IMR-90 (cell line): Measurements from ENCODE around the gene VSTM5. TPM values are rescaled to one million over a fixed set of nuclear protein-coding genes. Genes with fewer than 3 reads are reported as not detected.

ENCODE experiments used
- ATAC-seq: fragments of 200-7000 bp; cut with Tn5 transposase; 2 replicates; pipeline ENCODE4 v1.9.1; 2020; ENCODE audit warnings: low read depth, mild to moderate bottlenecking, moderate library complexity
- BruUV-seq: library from RNA; stranded (reverse); fragments of 400-500 nt; replicated peaks from 2 replicates; lab custom pipeline; 2021; lab: Mats Ljungman, UMichigan
- CTCF ChIA-PET: fragments of 300-600 bp; formaldehyde crosslinking; extraction: SDS; loops from one replicate; lab custom pipeline; 2021; ENCODE audit warnings: antibody characterized with exemption; lab: Yijun Ruan, JAX
- POLR2A ChIA-PET: fragments of 300-600 bp; sonication (Branson Sonifier 250); formaldehyde crosslinking; loops from one replicate; lab custom pipeline; 2022; ENCODE audit warnings: antibody characterized with exemption; ENCODE audit not compliant: unreplicated experiment; lab: Charles Lee
- DNase-seq: peaks from one replicate; pipeline ENCODE4 v3.0.0; 2013
- H2AFZ ChIP-seq: replicated peaks from 2 replicates; pipeline ENCODE3; 2013; ENCODE audit warnings: low read length, mild to moderate bottlenecking; ENCODE audit not compliant: poor library complexity
- H2AK5ac ChIP-seq: 2 replicates; pipeline ENCODE4 v1.6.1; 2013; ENCODE audit warnings: low read depth, low read length, inconsistent platforms
- H2AK9ac ChIP-seq: replicated peaks from 2 replicates; pipeline ENCODE3; 2013; ENCODE audit warnings: mild to moderate bottlenecking, low read depth, low read length, moderate library complexity; ENCODE audit not compliant: poor library complexity
- H2BK120ac ChIP-seq: 2 replicates; pipeline ENCODE4 v1.6.1; 2013; ENCODE audit warnings: low read depth, low read length, inconsistent platforms
- H2BK15ac ChIP-seq: 3 replicates; pipeline ENCODE4 v1.6.1; 2013; ENCODE audit warnings: low read depth, low read length, inconsistent platforms
- H2BK20ac ChIP-seq: 2 replicates; pipeline ENCODE4 v1.6.1; 2013; ENCODE audit warnings: low read depth, mild to moderate bottlenecking, inconsistent platforms, low read length, moderate library complexity
- H2BK5ac ChIP-seq: 2 replicates; pipeline ENCODE4 v1.6.1; 2013; ENCODE audit warnings: mild to moderate bottlenecking, low read depth, low read length, inconsistent platforms; ENCODE audit not compliant: poor library complexity, severe bottlenecking
- H3K14ac ChIP-seq: replicated peaks from 2 replicates; pipeline ENCODE4 v1.6.1; 2013; ENCODE audit warnings: low read depth, low read length, inconsistent platforms
- H3K18ac ChIP-seq: 2 replicates; pipeline ENCODE4 v1.6.1; 2013; ENCODE audit warnings: low read depth, low read length, control low read depth
- H3K23ac ChIP-seq: 2 replicates; pipeline ENCODE4 v1.6.1; 2013; ENCODE audit warnings: low read depth, low read length, inconsistent platforms
- H3K27ac ChIP-seq: 2 replicates; pipeline ENCODE4 v1.5.1; 2013; ENCODE audit warnings: mild to moderate bottlenecking, control low read depth, low read length; ENCODE audit not compliant: insufficient read depth
- H3K27me3 ChIP-seq: 2 replicates; pipeline ENCODE4 v1.6.1; 2013; ENCODE audit warnings: low read length; ENCODE audit not compliant: control insufficient read depth, insufficient read depth
- H3K36me3 ChIP-seq: 2 replicates; pipeline ENCODE4 v1.6.1; 2013; ENCODE audit warnings: low read length, mixed read lengths; ENCODE audit not compliant: control insufficient read depth, insufficient read depth
- H3K4ac ChIP-seq: 2 replicates; pipeline ENCODE4 v1.6.1; 2013; ENCODE audit warnings: low read depth, low read length, inconsistent platforms
- H3K4me1 ChIP-seq: 2 replicates; pipeline ENCODE4 v1.6.1; 2013; ENCODE audit warnings: low read length, mixed read lengths; ENCODE audit not compliant: control insufficient read depth, insufficient read depth
- H3K4me2 ChIP-seq: 2 replicates; pipeline ENCODE4 v1.6.1; 2013; ENCODE audit warnings: low read depth, mild to moderate bottlenecking, control low read depth, low read length, moderate library complexity
- H3K4me3 ChIP-seq: 2 replicates; pipeline ENCODE4 v1.5.1; 2013; ENCODE audit warnings: low read depth, mild to moderate bottlenecking, control low read depth, low read length, moderate library complexity; ENCODE audit not compliant: insufficient read depth
- H3K56ac ChIP-seq: 2 replicates; pipeline ENCODE4 v1.6.1; 2013; ENCODE audit warnings: low read length, inconsistent platforms; ENCODE audit not compliant: insufficient read depth; ENCODE audit errors: extremely low read depth
- H3K79me1 ChIP-seq, 2 experiments: 2 replicates each; pipeline ENCODE4 v1.6.1; 2013; ENCODE audit warnings: low read length in 2 of 2, inconsistent platforms in 1 of 2, low read depth in 1 of 2
- H3K9ac ChIP-seq: 2 replicates; pipeline ENCODE4 v1.6.1; 2013; ENCODE audit warnings: low read depth, low read length, control low read depth
- H3K9me1 ChIP-seq: 2 replicates; pipeline ENCODE4 v1.6.1; 2013; ENCODE audit warnings: low read length, inconsistent platforms; ENCODE audit not compliant: insufficient read depth
- H3K9me3 ChIP-seq: 2 replicates; pipeline ENCODE4 v1.6.1; 2013; ENCODE audit warnings: low read length; ENCODE audit not compliant: control insufficient read depth, insufficient read depth
- H4K20me1 ChIP-seq: 2 replicates; pipeline ENCODE4 v1.6.1; 2013; ENCODE audit warnings: low read length, inconsistent platforms; ENCODE audit not compliant: insufficient read depth
- H4K5ac ChIP-seq: 2 replicates; pipeline ENCODE4 v1.6.1; 2013; ENCODE audit warnings: mild to moderate bottlenecking, low read depth, low read length, control low read depth
- H4K8ac ChIP-seq, 2 experiments: 2 replicates each; pipeline ENCODE4 v1.6.1; 2013; ENCODE audit warnings: low read depth in 2 of 2, low read length in 2 of 2, control low read depth in 1 of 2, inconsistent platforms in 1 of 2
- H4K91ac ChIP-seq: 2 replicates; pipeline ENCODE4 v1.6.1; 2013; ENCODE audit warnings: low read depth, low read length, inconsistent platforms; ENCODE audit not compliant: insufficient read depth
- BHLHE40 ChIP-seq: fragments of 150-350 bp; IDR thresholded peaks from 2 replicates; pipeline ENCODE4 v1.6.1; 2016; ENCODE audit warnings: mild to moderate bottlenecking, low read depth, low read length
- CEBPB ChIP-seq: IDR thresholded peaks from 2 replicates; pipeline ENCODE4 v1.6.1; 2012; ENCODE audit warnings: low read depth, low read length, improper control_type of control experiment
- CHD1 ChIP-seq: IDR thresholded peaks from 2 replicates; pipeline ENCODE4 v1.6.1; 2012; ENCODE audit warnings: low read depth, low read length, improper control_type of control experiment
- CTCF ChIP-seq: conservative IDR thresholded peaks from 2 replicates; pipeline ENCODE4 v1.5.1; 2012; ENCODE audit warnings: mild to moderate bottlenecking, low read depth, low read length, improper control_type of control experiment
- FOS ChIP-seq: fragments of 150-350 bp; IDR thresholded peaks from 2 replicates; pipeline ENCODE4 v1.6.1; 2016; ENCODE audit warnings: low read depth, low read length
- MAFK ChIP-seq: IDR thresholded peaks from 2 replicates; pipeline ENCODE4 v1.6.1; 2012; ENCODE audit warnings: low read depth, low read length, improper control_type of control experiment
- MAZ ChIP-seq: IDR thresholded peaks from 2 replicates; pipeline ENCODE4 v1.6.1; 2012; ENCODE audit warnings: low read depth, mild to moderate bottlenecking, low read length, improper control_type of control experiment, moderate library complexity, borderline replicate concordance
- MXI1 ChIP-seq: IDR thresholded peaks from 2 replicates; pipeline ENCODE4 v1.6.1; 2012; ENCODE audit warnings: low read depth, mild to moderate bottlenecking, low read length, moderate library complexity, borderline replicate concordance
- NFE2L2 ChIP-seq: fragments of 150-350 bp; IDR thresholded peaks from 2 replicates; pipeline ENCODE4 v1.6.1; 2016; ENCODE audit warnings: low read depth, mild to moderate bottlenecking, low read length
- POLR2A ChIP-seq: IDR thresholded peaks from 2 replicates; pipeline ENCODE4 v1.6.1; 2012; ENCODE audit warnings: mild to moderate bottlenecking, low read depth, low read length
- RAD21 ChIP-seq: IDR thresholded peaks from 2 replicates; pipeline ENCODE4 v1.6.1; 2012; ENCODE audit warnings: low read length, improper control_type of control experiment
- RCOR1 ChIP-seq: IDR thresholded peaks from 2 replicates; pipeline ENCODE4 v1.6.1; 2012; ENCODE audit warnings: mild to moderate bottlenecking, low read length, improper control_type of control experiment; ENCODE audit not compliant: insufficient replicate concordance
- WGBS, 2 experiments: methylation state at CpG; one replicate each; pipeline versions ENCODE4 v1.1.5 to v1.1.7; 2013; ENCODE audit warnings: missing lambda C conversion rate in 2 of 2; ENCODE audit not compliant: insufficient read length in 1 of 2; ENCODE audit errors: extremely low coverage in 2 of 2; 5-methylcytosine and 5-hydroxymethylcytosine counted together
- dilution Hi-C: fragments of 300-500 bp; cut with HindIII; formaldehyde crosslinking; loops from one replicate; pipeline ENCODE4 v1.14.3; 2018; ENCODE audit warnings: low sequenced_read_pairs; ENCODE audit not compliant: unreplicated experiment
- in situ Hi-C: fragments of 300-500 bp; cut with MboI; formaldehyde crosslinking; loops from 3 replicates; pipeline ENCODE4 v1.14.3; 2019; ENCODE audit warnings: low sequenced_read_pairs, inconsistent platforms, mixed read lengths
- intact Hi-C: fragments of 100-400 bp; cut with micrococcal nuclease; formaldehyde crosslinking; loops from 2 replicates; pipeline ENCODE4 v1.10.0; 2022
- polyA plus RNA-seq, 3 experiments: library from polyadenylated mRNA; depleted of rRNA; stranded (reverse); fragments of >200 nt; gene quantifications; 2 replicates each; pipeline ENCODE4 v1.2.3, GENCODE V29; 2012; ENCODE audit warnings: low replicate concordance in 1 of 3
- total RNA-seq: library from RNA; depleted of rRNA; stranded (reverse); fragments of >200 nt; gene quantifications from 2 replicates; pipeline ENCODE4 v1.2.3, GENCODE V29; 2012
- TF ChIP-seq, protein P1 (sequence below): fragments of 150-350 bp; IDR thresholded peaks from 2 replicates; pipeline ENCODE4 v1.6.1; 2017; ENCODE audit warnings: mild to moderate bottlenecking, antibody characterized with exemption, low read length, low read depth

Gene VSTM5
- total and polyA plus RNA-seq, 2 of the 4 experiments (the other 2 are of a cell fraction): 0.36 to 0.43 TPM

DNA sequence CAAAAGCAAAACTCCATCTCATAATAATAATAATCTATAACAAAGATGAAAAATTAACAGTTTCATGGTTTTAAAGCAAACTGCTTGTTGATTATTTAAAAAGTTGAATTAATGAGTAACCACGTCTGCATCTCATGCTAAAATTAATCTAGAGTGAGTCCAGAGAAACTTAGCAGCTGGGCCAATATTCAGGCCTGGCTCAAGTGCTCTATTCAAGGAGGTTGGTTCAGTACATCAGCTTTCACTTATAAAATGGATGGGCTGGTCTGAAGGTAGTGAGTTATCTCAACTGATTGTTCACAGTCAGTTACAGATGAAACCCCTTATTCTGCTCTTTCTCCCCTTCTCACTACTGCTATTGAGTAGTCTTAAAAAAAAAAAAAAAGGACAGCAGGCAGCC, 23.1 kb downstream of the VSTM5 start:
- Histone ChIP-seq H2BK5ac (no peak overlapping the region), H3K4ac (no peak overlapping the region), H4K91ac (no peak overlapping the region), H3K27me3 (no peaks in the 10 kb centered on the region), H4K20me1 (no peaks in the 10 kb centered on the region), H3K36me3 (no peaks in the 10 kb centered on the region), H2AFZ (no peak overlapping the region), H4K5ac (no peak overlapping the region), H3K56ac (no peak overlapping the region), H3K18ac (no peak overlapping the region), H4K8ac (no peak overlapping the region), H3K14ac (no peak overlapping the region), H2BK15ac (no peak overlapping the region), H2BK20ac (no peak overlapping the region), H3K4me2 (no peak overlapping the region), H3K9me3 (no peaks in the 10 kb centered on the region), H3K9me1 (no peaks in the 10 kb centered on the region), H3K27ac (no peak overlapping the region), H3K4me3 (no peak overlapping the region), H3K79me1 (no peaks in the 10 kb centered on the region), H2AK5ac (no peak overlapping the region), H2AK9ac (no peak overlapping the region), H3K9ac (no peak overlapping the region), H3K23ac (no peak overlapping the region), H2BK120ac (no peak overlapping the region), H3K4me1 (no peaks in the 10 kb centered on the region)
- in situ Hi-C loops: no loop called here
- dilution Hi-C loops: no loop called here
- intact Hi-C loops: no loop called here
- ChIA-PET POLR2A (interaction anchor here (0.7 kb wide), 1 partner anchor 9 kb away, joined by 7 read pairs; no protein-coding TSS in a partner anchor), CTCF (interaction anchor here (0.6 kb wide), 1 partner anchor 665 kb away, joined by 5 read pairs; no protein-coding TSS in a partner anchor)
- TF ChIP-seq POLR2A (no peak), NFE2L2 (no peak), RCOR1 (no peak), FOS (no peak), CEBPB (no peak), MAFK (no peak), RAD21 (no peak), BHLHE40 (no peak), CTCF (no peak), MAZ (no peak), CHD1 (no peak), MXI1 (no peak)
- TF ChIP-seq, protein P1, sequence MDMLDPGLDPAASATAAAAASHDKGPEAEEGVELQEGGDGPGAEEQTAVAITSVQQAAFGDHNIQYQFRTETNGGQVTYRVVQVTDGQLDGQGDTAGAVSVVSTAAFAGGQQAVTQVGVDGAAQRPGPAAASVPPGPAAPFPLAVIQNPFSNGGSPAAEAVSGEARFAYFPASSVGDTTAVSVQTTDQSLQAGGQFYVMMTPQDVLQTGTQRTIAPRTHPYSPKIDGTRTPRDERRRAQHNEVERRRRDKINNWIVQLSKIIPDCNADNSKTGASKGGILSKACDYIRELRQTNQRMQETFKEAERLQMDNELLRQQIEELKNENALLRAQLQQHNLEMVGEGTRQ: no peak
- no CpG with 5 or more reads among the region's 1 CpG for WGBS, 2 experiments
- BruUV-seq: no TSS peak
- DNase-seq (no peak), ATAC-seq (no peak)
